ENCODE measurements around the gene THY1.

The THY1 gene

GRCh38 chr11:119381181-119381988 is 41.6 kb downstream of the THY1 start, which contains the start of gene USP2:
Gene USP2 (minus strand): TSS chr11:119381690. CDS start chr11:119373480, 8,210 bp downstream.
- DNase-seq (ENCODE audit: low spot score), result peak; percentile 95

- DNase-seq (ENCODE audit: low spot score), result no peak
Observed at GRCh38 chr11:119380827-119381180, 42.2 kb downstream of the THY1 start.

- no peak for DNase-seq (ENCODE audit: low spot score)
Observed at GRCh38 chr11:119380160-119380826, 42.7 kb downstream of the THY1 start.

- no peak for DNase-seq (ENCODE audit: low spot score)
Observed at GRCh38 chr11:119378851-119379465, 44.0 kb downstream of the THY1 start.

- no peak for DNase-seq (ENCODE audit: low spot score)
Observed at GRCh38 chr11:119377961-119378667, 44.9 kb downstream of the THY1 start.

GRCh38 chr11:119377112-119377901 is 45.7 kb downstream of the THY1 start:
- DNase-seq (ENCODE audit: low spot score), result no peak

GRCh38 chr11:119376197-119376847 is 46.6 kb downstream of the THY1 start:
- DNase-seq (ENCODE audit: low spot score), result no peak

GRCh38 chr11:119375337-119376196 is 47.4 kb downstream of the THY1 start:
- DNase-seq (ENCODE audit: low spot score), result no peak

- no peak for DNase-seq (ENCODE audit: low spot score)
Observed at GRCh38 chr11:119374632-119375336, 48.2 kb downstream of the THY1 start.

- DNase-seq (ENCODE audit: low spot score), result peak; percentile 28
Observed at GRCh38 chr11:119373921-119374631, 48.9 kb downstream of the THY1 start.

GRCh38 chr11:119373059-119373920 is 49.7 kb downstream of the THY1 start:
- DNase-seq (ENCODE audit: low spot score), result no peak

- no peak for DNase-seq (ENCODE audit: low spot score)
Observed at GRCh38 chr11:119372260-119373058, 50.5 kb downstream of the THY1 start.

- no peak for DNase-seq (ENCODE audit: low spot score)
Observed at GRCh38 chr11:119371778-119372182, 51.2 kb downstream of the THY1 start.

GRCh38 chr11:119371067-119371601 is 51.8 kb downstream of the THY1 start:
- no peak for DNase-seq (ENCODE audit: low spot score)

GRCh38 chr11:119370486-119371046 is 52.4 kb downstream of the THY1 start:
- DNase-seq (ENCODE audit: low spot score), result no peak

All from CD4-positive, alpha-beta T cell treated with Interleukin-6 at 100 ng/mL for 8 hours (primary cell).